SIG-M5 treated with dmso at 0.1 percent for 504 hours (cell line): ENCODE data around the gene PDZRN4.

Experiments used
- DNase-seq: peaks from one replicate; lab custom pipeline; 2025; ENCODE audit not compliant: unreplicated experiment; lab: John Stamatoyannopoulos, UW

The PDZRN4 gene

GRCh38 chr12:41619705-41620104 lies 431.6 kb downstream of the PDZRN4 start:
- DNase-seq = no peak

DNA sequence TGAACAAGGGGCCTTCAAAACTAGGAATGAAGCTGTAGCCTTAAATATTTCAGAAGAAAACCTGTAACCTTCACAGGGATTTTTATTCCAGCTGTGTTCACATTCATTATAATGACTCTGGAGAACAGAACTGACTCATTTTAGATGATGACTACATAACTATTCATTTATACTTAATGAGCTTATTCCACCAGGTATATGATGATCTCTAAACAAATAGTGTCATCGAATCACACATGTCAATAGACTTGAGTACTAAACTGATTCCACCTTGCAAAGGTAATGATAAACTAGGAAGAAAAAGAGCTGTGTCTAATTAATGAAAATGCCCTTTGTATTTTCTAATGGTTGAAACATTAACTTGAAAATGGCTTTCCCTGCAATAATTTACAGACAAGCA lies 433.2 kb downstream of the PDZRN4 start:
- no peak for DNase-seq
